NCI-H1105 treated with DMSO at 0.1 percent for 48 hours (cell line): ENCODE results near the gene CFAP61.

Source experiments
- DNase-seq: peaks from one replicate; lab custom pipeline; 2025; lab: John Stamatoyannopoulos, UW

Gene CFAP61

GRCh38 chr20:20398123-20398522 lies 345.8 kb downstream of the CFAP61 start:
- DNase-seq, result no peak

GRCh38 chr20:20399531-20400500 lies 347.5 kb downstream of the CFAP61 start:
- DNase-seq, result no peak

- no peak for DNase-seq
Measured at GRCh38 chr20:20401991-20402390, 349.7 kb downstream of the CFAP61 start.

GRCh38 chr20:20404633-20405032 lies 352.3 kb downstream of the CFAP61 start:
- no peak for DNase-seq

- DNase-seq, result no peak
Measured at GRCh38 chr20:20405623-20406022, 353.3 kb downstream of the CFAP61 start.

- DNase-seq, result no peak
Measured at GRCh38 chr20:20406306-20406705, 354.0 kb downstream of the CFAP61 start.

GRCh38 chr20:20407891-20408805 lies 355.8 kb downstream of the CFAP61 start:
- peak; percentile 70 for DNase-seq

GRCh38 chr20:20409331-20409730 lies 357.0 kb downstream of the CFAP61 start:
- no peak for DNase-seq
